PC-3 (cell line): ENCODE measurements around the gene OLFM3. TPM values are rescaled to one million over a fixed set of nuclear protein-coding genes. Genes with fewer than 3 reads are reported as not detected.

Source experiments
- ATAC-seq: fragments of 200-7000 bp; cut with Tn5 transposase; 2 replicates; pipeline ENCODE4 v1.9.1; 2020; ENCODE audit warnings: mild to moderate bottlenecking, moderate library complexity
- BruUV-seq: library from RNA; stranded (reverse); fragments of 400-500 nt; replicated peaks from 2 replicates; lab custom pipeline; 2021; lab: Mats Ljungman, UMichigan
- CTCF ChIA-PET: fragments of 300-600 bp; sonication (Branson Sonifier 250); formaldehyde crosslinking; loops from one replicate; lab custom pipeline; 2022; ENCODE audit warnings: antibody characterized with exemption; lab: Charles Lee
- POLR2A ChIA-PET: fragments of 300-600 bp; sonication (Branson Sonifier 250); formaldehyde crosslinking; loops from one replicate; lab custom pipeline; 2022; ENCODE audit warnings: antibody characterized with exemption; ENCODE audit not compliant: unreplicated experiment; lab: Charles Lee
- DNase-seq: peaks from one replicate; pipeline ENCODE4 v3.0.0-alpha.2; 2015
- H2AFZ ChIP-seq: fragments of 300-600 bp; sonication (generic); 2 replicates; pipeline ENCODE4 v1.6.0; 2016; ENCODE audit warnings: antibody characterized with exemption, low read length
- H3F3A ChIP-seq: fragments of 300-600 bp; sonication (generic); one replicate; pipeline ENCODE4 v1.6.0; 2017; ENCODE audit warnings: antibody characterized with exemption, low read length, control low read depth, mild to moderate bottlenecking; ENCODE audit not compliant: unreplicated experiment
- H3K27ac ChIP-seq: fragments of 300-600 bp; sonication (generic); 2 replicates; pipeline ENCODE4 v1.5.1; 2016; ENCODE audit warnings: mild to moderate bottlenecking, low read length
- H3K27me3 ChIP-seq: fragments of 300-600 bp; sonication (generic); 2 replicates; pipeline ENCODE4 v1.6.1; 2016; ENCODE audit warnings: low read length, mixed read lengths
- H3K36me3 ChIP-seq: fragments of 300-600 bp; sonication (generic); 2 replicates; pipeline ENCODE4 v1.6.1; 2016; ENCODE audit warnings: low read depth, mixed run types, low read length, mixed read lengths
- H3K4me1 ChIP-seq: fragments of 300-600 bp; sonication (generic); 2 replicates; pipeline ENCODE4 v1.5.1; 2016; ENCODE audit warnings: low read length; ENCODE audit not compliant: insufficient read depth
- H3K4me2 ChIP-seq: fragments of 300-600 bp; sonication (generic); 2 replicates; pipeline ENCODE4 v1.6.0; 2016; ENCODE audit warnings: low read length
- H3K4me3 ChIP-seq: fragments of 300-600 bp; sonication (generic); 2 replicates; pipeline ENCODE4 v1.5.1; 2016; ENCODE audit warnings: mild to moderate bottlenecking, low read length, mixed read lengths
- H3K79me2 ChIP-seq: fragments of 300-600 bp; sonication (generic); 2 replicates; pipeline ENCODE4 v1.6.1; 2017; ENCODE audit warnings: low read length, mixed read lengths
- H3K9ac ChIP-seq: fragments of 300-600 bp; sonication (generic); 2 replicates; pipeline ENCODE4 v1.6.0; 2016; ENCODE audit warnings: mild to moderate bottlenecking, low read length
- H3K9me2 ChIP-seq: fragments of 300-600 bp; sonication (generic); replicated peaks from 2 replicates; pipeline ENCODE4 v1.6.1; 2016; ENCODE audit warnings: mixed run types, low read length, mixed read lengths
- H3K9me3 ChIP-seq: fragments of 300-600 bp; sonication (generic); 2 replicates; pipeline ENCODE4 v1.6.1; 2016; ENCODE audit warnings: low read length, mixed read lengths
- H4K20me1 ChIP-seq: fragments of 300-600 bp; sonication (generic); 2 replicates; pipeline ENCODE4 v1.6.1; 2016; ENCODE audit warnings: low read length, mixed read lengths
- CTCF ChIP-seq: fragments of 300-600 bp; sonication (generic); conservative IDR thresholded peaks from 2 replicates; pipeline ENCODE4 v1.5.1; 2017; ENCODE audit warnings: antibody characterized with exemption, low read depth, mild to moderate bottlenecking, low read length
- EZH2 ChIP-seq: fragments of 300-600 bp; sonication (generic); IDR thresholded peaks from one replicate; pipeline ENCODE4 v1.6.1; 2017; ENCODE audit warnings: antibody characterized with exemption, mild to moderate bottlenecking, low read length; ENCODE audit not compliant: unreplicated experiment
- EZH2phosphoT487 ChIP-seq: fragments of 300-600 bp; sonication (generic); IDR thresholded peaks from 2 replicates; pipeline ENCODE4 v1.6.1; 2018; ENCODE audit warnings: mild to moderate bottlenecking, antibody characterized with exemption, low read length, borderline replicate concordance
- intact Hi-C: fragments of 100-400 bp; cut with micrococcal nuclease; formaldehyde crosslinking; loops from 2 replicates; pipeline ENCODE4 v1.9.0; 2023
- total RNA-seq: library from RNA; depleted of rRNA; stranded (reverse); fragments of >200 nt; gene quantifications from 2 replicates; pipeline ENCODE4 v1.2.3, GENCODE V29; 2014

Gene OLFM3
- total RNA-seq, 1 experiment from 2014 or later = not detected

- CTCF ChIA-PET = no interaction called here
Observed at GRCh38 chr1:101852936-101853335, 143.8 kb downstream of the OLFM3 start.

GRCh38 chr1:101849356-101849755 is 147.4 kb downstream of the OLFM3 start:
- no peaks in the 10 kb centered on the region for H3K9me3 ChIP-seq
- POLR2A ChIA-PET = no interaction called here
- intact Hi-C loops = no loop called here
- H4K20me1 ChIP-seq = no peaks in the 10 kb centered on the region
- H3K4me3 ChIP-seq = no peak overlapping the region
- no peak for TF ChIP-seq EZH2phosphoT487
- no peak for TF ChIP-seq CTCF
- no peak for TF ChIP-seq EZH2
- no peaks in the 10 kb centered on the region for H3F3A ChIP-seq
- no peaks in the 10 kb centered on the region for H3K36me3 ChIP-seq
- no peaks in the 10 kb centered on the region for H3K79me2 ChIP-seq
- DNase-seq = peak; percentile 35
- H2AFZ ChIP-seq = no peak overlapping the region
- H3K4me1 ChIP-seq = peaks cover 4% of the 10 kb centered on the region; the same call in 1 of the 2 replicates
- H3K4me2 ChIP-seq = no peak overlapping the region
- peaks cover 13% of the 10 kb centered on the region for H3K27me3 ChIP-seq
- no peak overlapping the region for H3K27ac ChIP-seq
- no peak overlapping the region for H3K9ac ChIP-seq
- no peaks in the 10 kb centered on the region for H3K9me2 ChIP-seq
- ATAC-seq = no peak
- CTCF ChIA-PET = no interaction called here
- BruUV-seq = no TSS peak

More at GRCh38 chr1:101852936-101853335, 143.8 kb downstream of the OLFM3 start:
- Histone ChIP-seq H3K27ac (no peak overlapping the region), H3K79me2 (no peaks in the 10 kb centered on the region), H3K4me1 (peaks cover 4% of the 10 kb centered on the region; the same call in 1 of the 2 replicates), H3K4me3 (no peak overlapping the region), H3K9ac (no peak overlapping the region), H4K20me1 (no peaks in the 10 kb centered on the region), H3K27me3 (0 out of 2 replicates have a peak, but pooled peaks cover 5% of the 10 kb centered on the region), H3F3A (no peaks in the 10 kb centered on the region), H3K9me3 (no peaks in the 10 kb centered on the region), H3K9me2 (no peaks in the 10 kb centered on the region), H3K36me3 (no peaks in the 10 kb centered on the region), H3K4me2 (no peak overlapping the region), H2AFZ (no peak overlapping the region)
- DNase-seq (no peak), ATAC-seq (no peak)
- TF ChIP-seq EZH2 = no peak
- TF ChIP-seq CTCF = no peak
- no peak for TF ChIP-seq EZH2phosphoT487
- no TSS peak for BruUV-seq
- intact Hi-C loops = no loop called here
- POLR2A ChIA-PET = no interaction called here

GRCh38 chr1:101847626-101848025 is 149.1 kb downstream of the OLFM3 start:
- no peaks in the 10 kb centered on the region for H3K36me3 ChIP-seq
- peaks cover 4% of the 10 kb centered on the region; the same call in 1 of the 2 replicates for H3K4me1 ChIP-seq
- H3K9me2 ChIP-seq = no peaks in the 10 kb centered on the region
- H3K27me3 ChIP-seq = peaks cover 22% of the 10 kb centered on the region
- H4K20me1 ChIP-seq = no peaks in the 10 kb centered on the region
- no peaks in the 10 kb centered on the region for H3K79me2 ChIP-seq
- H3F3A ChIP-seq = no peaks in the 10 kb centered on the region
- DNase-seq = no peak
- H2AFZ ChIP-seq = no peak overlapping the region
- TF ChIP-seq EZH2phosphoT487 (no peak), EZH2 (no peak)
- no peaks in the 10 kb centered on the region for H3K9me3 ChIP-seq
- H3K9ac ChIP-seq = no peak overlapping the region
- ChIA-PET CTCF (no interaction called here), POLR2A (no interaction called here)
- H3K27ac ChIP-seq = no peak overlapping the region
- H3K4me3 ChIP-seq = no peak overlapping the region
- BruUV-seq = no TSS peak
- H3K4me2 ChIP-seq = no peak overlapping the region
- no peak for ATAC-seq
- intact Hi-C loops = no loop called here
